Mucosa of descending colon (tissue), 3 donors: ENCODE data around the gene TYW5. TPM values are rescaled to one million over a fixed set of nuclear protein-coding genes. Genes with fewer than 3 reads are reported as not detected.

Experiments
- ATAC-seq: fragments of 200-7000 bp; cut with Tn5 transposase; one replicate; pipeline ENCODE4 v1.9.1; 2020; ENCODE audit warnings: mild to moderate bottlenecking, moderate library complexity
- DNase-seq, 3 donors: peaks; one replicate each; pipeline ENCODE4 v3.0.0-alpha.2; 2020
- H3K36me3 ChIP-seq: fragments of 200-600 bp; one replicate; pipeline ENCODE4 v1.8.0; 2021; ENCODE audit warnings: low read depth, mild to moderate bottlenecking
- H3K4me1 ChIP-seq: fragments of 200-600 bp; one replicate; pipeline ENCODE4 v1.8.0; 2021; ENCODE audit warnings: low read depth, mild to moderate bottlenecking
- H3K4me3 ChIP-seq: fragments of 200-600 bp; one replicate; pipeline ENCODE4 v1.8.0; 2021; ENCODE audit warnings: mild to moderate bottlenecking
- H3K9me3 ChIP-seq: fragments of 200-600 bp; one replicate; pipeline ENCODE4 v1.8.0; 2021; ENCODE audit warnings: mild to moderate bottlenecking
- CTCF ChIP-seq: fragments of 200-600 bp; IDR thresholded peaks from one replicate; pipeline ENCODE4 v1.8.0; 2022; ENCODE audit warnings: antibody characterized with exemption, mild to moderate bottlenecking
- intact Hi-C, 2 donors: fragments of 100-400 bp; cut with DNase I in 1 of 2; cut with micrococcal nuclease in 1 of 2; formaldehyde crosslinking; loops; one replicate each; pipeline versions ENCODE4 v1.11.0 to v1.11.1; 2022; cut with DNase I, micrococcal nuclease
- total RNA-seq, 3 donors: library from RNA; stranded (reverse); fragmentation: NEBNext Ultra II Directional in 2 of 3; extraction: Animal tissue kit (Norgen Biotek cat#: 25700) in 2 of 3; gene quantifications; one replicate each; pipeline versions ENCODE4 v1.2.1 to v1.2.4, GENCODE V29; 2021 to 2023
- donor health status: DM: no; HTN: no; CAD: no; lungs with moderate emphysema.
- donor health status: DM: no; HTN: no; CAD: no.
- donor health status: DM: no; HTN: yes; CAD: no.

The TYW5 gene
- total RNA-seq, 3 donors from 2014 or later = 6.6 to 10.9 (median 7.2) TPM

- H3K9me3 ChIP-seq = no peaks in the 10 kb centered on the region
- ATAC-seq = no peak
- intact Hi-C loops = no loop called here
- no peaks in the 10 kb centered on the region for H3K4me1 ChIP-seq
- H3K4me3 ChIP-seq = no peak overlapping the region
- H3K36me3 ChIP-seq = no peaks in the 10 kb centered on the region
- no peak for TF ChIP-seq CTCF
- no peak for DNase-seq
These were observed 39.6 kb upstream of the TYW5 start for GRCh38 chr2:199994896-199995295.

GRCh38 chr2:199994371-199994770 lies 39.1 kb upstream of the TYW5 start:
- intact Hi-C loops = no loop called here
- TF ChIP-seq CTCF = no peak
- Histone ChIP-seq H3K36me3 (no peaks in the 10 kb centered on the region), H3K9me3 (no peaks in the 10 kb centered on the region), H3K4me1 (peaks cover 3% of the 10 kb centered on the region), H3K4me3 (no peak overlapping the region)
- ATAC-seq (no peak), DNase-seq (no peak)

- H3K4me3 ChIP-seq = no peak overlapping the region
- H3K4me1 ChIP-seq = peaks cover 3% of the 10 kb centered on the region
- H3K9me3 ChIP-seq = no peaks in the 10 kb centered on the region
- no peak for DNase-seq
- H3K36me3 ChIP-seq = no peaks in the 10 kb centered on the region
- TF ChIP-seq CTCF = no peak
- ATAC-seq = no peak
- intact Hi-C loops = no loop called here
These were observed 37.0 kb upstream of the TYW5 start for GRCh38 chr2:199992296-199992695.

GRCh38 chr2:199991691-199992090 lies 36.4 kb upstream of the TYW5 start:
- Histone ChIP-seq H3K9me3 (no peaks in the 10 kb centered on the region), H3K4me3 (no peak overlapping the region), H3K4me1 (peaks cover 3% of the 10 kb centered on the region), H3K36me3 (no peaks in the 10 kb centered on the region)
- no peak for TF ChIP-seq CTCF
- intact Hi-C loops = no loop called here
- no peak for ATAC-seq
- DNase-seq = no peak

GRCh38 chr2:199989822-199990221 lies 34.5 kb upstream of the TYW5 start:
- Histone ChIP-seq H3K9me3 (no peaks in the 10 kb centered on the region), H3K36me3 (no peaks in the 10 kb centered on the region), H3K4me1 (peaks cover 3% of the 10 kb centered on the region), H3K4me3 (no peak overlapping the region)
- intact Hi-C loops = loop anchor here in 1 of 2 donors (10.0 kb wide), 1 partner anchor 135 kb away; no protein-coding TSS in a partner anchor
- DNase-seq (peak in 1 of 3 donors; percentile 22), ATAC-seq (peak; percentile 77)
- TF ChIP-seq CTCF = no peak

GRCh38 chr2:199988151-199988550 lies 32.9 kb upstream of the TYW5 start:
- Histone ChIP-seq H3K4me1 (peaks cover 3% of the 10 kb centered on the region), H3K36me3 (no peaks in the 10 kb centered on the region), H3K4me3 (no peak overlapping the region), H3K9me3 (no peaks in the 10 kb centered on the region)
- no peak for TF ChIP-seq CTCF
- ATAC-seq = no peak
- intact Hi-C loops = loop anchor here in 1 of 2 donors (10.0 kb wide), 1 partner anchor 137 kb away; no protein-coding TSS in a partner anchor
- DNase-seq = no peak
